ENCODE results near the gene MYRF.

Gene MYRF

DNA sequence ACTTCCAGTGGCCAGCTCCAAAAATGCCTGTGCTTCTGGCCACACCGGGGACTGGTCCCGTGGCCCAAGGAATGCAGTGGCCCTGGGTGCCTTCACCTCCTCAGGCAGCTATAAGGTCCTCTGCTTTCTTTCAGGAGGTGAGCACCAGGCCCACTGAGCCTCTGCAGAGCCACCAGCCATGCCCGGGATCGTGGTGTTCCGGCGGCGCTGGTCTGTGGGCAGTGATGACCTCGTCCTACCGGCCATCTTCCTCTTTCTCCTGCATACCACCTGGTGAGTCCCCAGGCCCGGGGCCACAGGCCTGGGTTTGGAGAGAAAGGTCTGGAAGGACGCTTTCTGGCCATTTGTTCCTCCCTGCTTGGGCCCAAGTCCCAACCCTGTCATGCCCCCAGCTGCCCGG lies 32.5 kb upstream of the MYRF start:
- no peak for DNase-seq

DNA sequence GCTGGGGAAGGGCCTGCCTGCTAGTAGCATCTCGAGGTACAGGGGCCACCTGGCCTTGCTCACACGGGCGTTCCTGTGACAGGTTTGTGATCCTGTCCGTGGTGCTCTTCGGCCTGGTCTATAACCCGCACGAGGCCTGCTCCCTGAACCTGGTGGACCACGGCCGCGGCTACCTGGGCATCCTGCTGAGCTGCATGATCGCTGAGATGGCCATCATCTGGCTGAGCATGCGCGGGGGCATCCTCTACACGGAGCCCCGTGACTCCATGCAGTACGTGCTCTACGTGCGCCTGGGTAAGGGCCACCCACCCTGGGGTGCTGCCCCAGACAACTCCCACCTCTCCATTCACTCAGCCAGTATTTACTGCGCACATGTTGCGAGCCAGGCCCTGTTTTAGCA lies 31.8 kb upstream of the MYRF start:
- DNase-seq, result no peak

DNA sequence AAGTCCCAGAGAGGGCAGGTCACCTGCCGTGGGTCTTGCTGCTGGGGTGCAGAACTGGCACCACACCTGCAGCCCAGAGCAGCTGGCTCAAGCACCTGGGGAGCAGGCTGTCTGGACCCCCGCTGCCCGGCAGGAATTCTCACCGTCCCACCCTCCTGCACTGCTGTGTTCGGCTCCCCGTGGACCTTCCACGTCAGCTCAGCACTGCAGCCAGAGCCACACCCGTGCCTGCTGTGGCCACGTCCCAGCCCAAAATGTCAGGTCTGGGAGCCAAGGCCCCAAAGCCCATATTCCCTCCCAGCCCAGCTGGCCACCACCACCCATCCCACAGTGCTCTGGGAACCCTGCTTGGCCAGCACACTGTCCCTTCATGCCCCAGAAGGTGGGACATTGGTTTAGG lies 28.0 kb upstream of the MYRF start:
- DNase-seq, result no peak

DNA sequence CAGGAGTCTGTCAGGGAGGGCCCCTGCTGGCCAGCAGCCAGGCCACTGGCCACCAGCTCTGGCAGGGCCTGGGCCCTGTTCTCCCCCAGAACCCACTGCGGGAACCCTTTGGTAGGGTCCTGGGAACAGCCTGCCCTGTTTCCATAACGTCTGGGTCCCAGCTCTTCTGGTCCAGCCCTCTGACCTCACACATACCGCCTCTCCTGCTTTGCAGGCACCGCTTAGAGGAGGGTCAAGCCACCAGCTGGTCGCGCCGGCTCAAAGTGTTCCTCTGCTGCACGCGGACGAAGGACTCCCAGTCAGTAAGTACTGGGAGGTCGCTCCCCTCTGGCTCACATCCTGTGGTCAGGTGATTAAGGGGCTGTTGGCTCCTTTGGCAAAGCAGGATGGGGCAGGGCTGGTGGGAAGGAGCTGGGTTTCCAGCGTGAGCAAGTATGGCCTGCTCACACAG lies 26.6 kb upstream of the MYRF start:
- no peak for DNase-seq

DNA sequence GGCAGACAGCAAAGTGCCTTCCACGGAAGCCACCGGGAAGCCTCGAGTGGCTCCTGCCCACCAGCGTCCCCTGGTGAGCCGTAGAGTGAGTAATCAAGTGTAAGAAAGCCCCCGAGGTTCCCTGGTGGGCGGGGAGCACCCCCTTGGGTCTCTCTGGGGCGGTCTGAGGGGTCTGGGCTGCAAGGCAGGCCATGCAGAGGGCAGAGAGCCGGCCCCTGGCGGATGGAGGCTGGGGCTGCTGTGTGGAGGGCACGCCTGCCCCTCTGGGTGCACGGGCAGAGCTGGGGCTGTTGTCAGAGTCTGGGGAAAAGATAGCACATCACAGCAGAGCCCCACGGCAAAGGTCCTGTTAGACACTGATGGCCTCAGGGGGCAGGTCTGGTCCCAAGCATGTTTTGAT lies 25.7 kb upstream of the MYRF start:
- no peak for DNase-seq

DNA sequence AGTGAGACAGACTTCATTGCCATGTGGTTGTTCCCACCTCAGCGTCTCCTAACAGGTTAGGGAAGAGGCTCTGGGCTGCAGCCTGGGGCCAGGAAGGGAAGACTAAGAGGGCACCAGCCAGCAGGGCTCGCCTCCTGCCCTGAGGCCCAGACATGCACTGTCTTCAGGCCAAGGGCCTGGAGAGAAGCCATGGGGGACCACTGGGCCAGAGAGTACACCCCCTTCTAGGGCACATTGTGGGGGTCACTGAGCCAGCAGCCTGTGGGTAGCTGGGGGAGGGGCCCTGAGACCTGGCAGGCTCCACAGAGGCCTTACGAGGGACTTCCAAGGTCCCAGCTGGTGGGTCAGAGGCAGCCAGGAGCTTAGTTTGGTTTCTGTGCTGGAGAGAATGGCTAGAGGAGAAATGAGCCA lies 25.0 kb upstream of the MYRF start:
- no peak for DNase-seq

DNA sequence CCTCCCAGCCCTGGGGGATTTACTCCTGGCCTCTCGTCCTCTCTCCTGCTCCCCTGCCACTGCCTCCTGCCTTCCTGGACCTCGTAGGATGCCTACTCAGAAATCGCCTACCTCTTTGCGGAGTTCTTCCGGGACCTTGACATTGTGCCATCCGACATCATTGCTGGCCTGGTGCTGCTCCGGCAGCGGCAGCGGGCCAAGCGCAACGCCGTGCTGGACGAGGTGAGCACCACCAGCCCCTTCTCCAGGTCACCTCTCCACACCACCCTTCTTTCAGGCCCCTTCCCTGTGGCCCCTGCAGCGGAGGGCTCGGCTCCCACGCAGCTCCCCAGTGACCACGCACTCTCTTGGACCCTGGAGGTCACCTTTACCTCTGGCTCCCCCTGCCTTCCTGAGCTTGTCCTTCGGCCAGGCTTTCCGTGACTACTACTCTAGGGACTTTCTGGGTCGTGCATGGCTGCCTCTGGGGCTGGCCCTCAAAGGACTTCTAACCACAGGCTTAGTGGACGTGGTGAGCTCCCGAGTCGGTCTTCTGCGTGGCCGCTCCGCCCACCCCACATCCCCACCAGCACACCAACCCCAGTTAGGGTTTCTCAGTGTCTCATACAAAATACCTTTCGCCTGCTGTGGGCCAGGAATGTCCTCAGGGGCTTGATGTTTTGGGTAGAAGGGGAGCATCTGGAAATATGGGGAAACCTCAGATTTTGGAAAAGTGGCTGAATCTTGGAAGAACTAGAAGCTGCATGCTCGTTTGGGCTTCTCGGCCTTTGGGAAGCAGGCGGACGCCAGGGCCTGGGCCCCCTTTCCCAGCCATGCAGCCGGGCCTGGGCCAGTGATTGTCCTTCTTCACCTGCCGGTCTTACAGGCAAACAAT lies 24.1 kb upstream of the MYRF start:
- DNase-seq, result no peak

DNA sequence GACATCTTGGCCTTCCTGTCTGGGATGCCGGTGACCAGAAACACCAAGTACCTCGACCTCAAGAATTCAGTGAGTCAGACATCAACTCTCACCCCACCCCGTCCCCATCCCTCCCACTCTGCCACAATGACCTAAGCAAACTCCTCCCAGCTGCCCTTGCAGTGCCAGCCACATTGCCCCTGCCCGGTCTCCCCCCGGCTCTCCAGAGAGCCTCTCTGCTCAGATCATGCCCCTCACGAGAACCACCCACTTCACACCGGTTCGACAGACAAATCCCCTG lies 23.6 kb upstream of the MYRF start:
- no peak for DNase-seq

DNA sequence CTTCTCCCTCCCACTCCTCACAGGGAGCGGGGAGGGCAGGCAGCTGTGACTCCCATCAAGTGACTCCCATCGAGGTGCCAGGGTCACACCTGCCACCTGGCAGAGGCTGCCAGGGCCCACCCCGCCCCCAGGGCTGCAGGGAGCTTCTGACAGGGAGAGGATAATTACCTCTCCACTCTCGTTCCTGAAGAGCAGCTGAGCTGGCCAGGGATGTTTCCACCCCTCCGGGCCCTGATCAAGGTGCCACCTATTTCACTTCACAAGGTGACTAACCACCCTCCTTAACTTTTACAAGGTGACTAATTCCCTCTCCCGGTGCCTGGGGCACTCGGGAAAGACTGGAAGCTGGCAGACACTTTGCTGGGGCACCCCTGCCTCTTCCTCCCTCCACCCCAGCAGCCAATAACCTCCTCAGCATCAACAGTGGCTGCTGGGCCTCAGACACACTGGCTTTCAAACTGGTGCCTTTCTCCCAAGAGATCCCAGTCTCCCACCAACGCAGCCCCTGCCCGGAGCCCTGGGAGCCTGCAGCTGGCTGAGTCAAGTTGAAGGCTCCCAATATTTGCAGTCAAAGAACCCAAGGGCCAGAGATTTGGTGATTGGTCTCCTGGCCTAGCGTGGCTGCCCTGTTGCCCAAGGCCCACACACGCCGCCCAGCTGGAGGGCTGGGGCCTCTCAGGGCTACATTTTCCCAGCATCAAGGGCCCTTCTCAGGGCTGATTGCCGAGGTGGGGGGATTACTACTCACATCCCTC lies 22.0 kb upstream of the MYRF start:
- peak; percentile 67 for DNase-seq

DNA sequence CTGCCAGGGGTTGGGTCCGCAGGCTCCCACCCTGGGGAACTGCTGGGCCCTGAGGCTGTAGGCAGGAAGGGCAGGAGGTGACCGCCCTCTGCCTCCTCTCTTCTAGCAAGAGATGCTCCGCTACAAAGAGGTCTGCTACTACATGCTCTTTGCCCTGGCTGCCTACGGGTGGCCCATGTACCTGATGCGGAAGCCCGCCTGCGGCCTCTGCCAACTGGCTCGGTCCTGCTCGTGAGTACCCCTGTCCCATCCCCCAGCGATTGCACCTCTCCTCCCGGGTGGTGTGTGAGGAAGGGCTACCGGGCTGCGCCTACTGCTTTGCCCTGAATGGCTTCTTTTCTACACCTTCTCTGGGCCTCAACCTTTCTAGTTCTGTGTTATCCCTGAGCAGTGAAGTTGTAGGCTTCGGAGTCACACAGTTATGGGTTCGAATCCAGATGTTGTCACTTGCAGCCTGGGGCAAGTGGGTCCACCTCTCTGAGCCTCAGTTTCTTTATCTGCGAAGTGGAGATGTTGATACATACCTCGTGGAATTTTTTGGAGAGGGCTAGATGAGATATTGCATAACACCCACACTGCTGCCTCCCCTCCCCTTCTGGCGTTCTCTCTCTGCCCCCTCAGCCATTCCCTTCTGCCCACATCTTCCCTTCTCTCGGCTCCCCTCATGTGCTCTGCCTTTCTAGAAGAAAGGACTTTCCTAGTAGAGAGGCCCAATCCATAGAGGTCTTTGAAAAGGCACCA lies 21.1 kb upstream of the MYRF start:
- DNase-seq, result no peak

DNA sequence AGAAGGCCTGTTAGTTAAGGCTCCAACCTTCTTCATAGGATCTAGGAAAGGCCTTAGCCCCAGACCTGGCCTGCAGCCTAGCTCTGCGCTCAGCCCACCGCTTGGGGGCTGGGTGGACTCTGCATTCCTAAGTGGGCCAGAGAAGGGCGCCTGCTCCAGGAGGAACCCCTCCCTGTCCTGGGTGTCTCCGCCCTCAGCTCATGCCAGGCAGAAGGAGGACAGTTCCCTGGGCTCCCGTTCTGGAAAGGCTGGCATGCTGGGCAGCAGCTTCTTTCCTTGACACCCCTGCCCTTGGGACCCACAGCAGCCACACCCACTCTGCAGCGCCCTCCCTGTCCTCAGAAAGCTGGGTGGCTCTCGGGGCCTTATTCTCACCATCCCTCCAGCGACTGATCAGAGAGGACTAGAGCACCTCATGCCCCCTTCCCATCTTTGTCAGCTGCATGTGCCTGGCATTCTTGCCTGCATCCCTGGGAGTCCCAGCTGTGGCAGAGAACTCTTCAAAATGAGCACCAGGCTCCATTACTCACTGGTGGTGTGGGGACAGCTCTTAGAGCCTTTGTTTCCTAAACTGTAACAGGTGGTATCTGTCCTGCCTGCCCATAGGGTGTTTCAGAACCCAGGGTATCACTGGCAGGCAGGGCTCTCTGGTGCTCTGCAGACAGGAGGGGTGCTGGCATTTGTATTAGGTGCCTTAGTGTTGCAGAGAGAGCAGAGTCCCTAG lies 20.3 kb upstream of the MYRF start:
- DNase-seq, result no peak

DNA sequence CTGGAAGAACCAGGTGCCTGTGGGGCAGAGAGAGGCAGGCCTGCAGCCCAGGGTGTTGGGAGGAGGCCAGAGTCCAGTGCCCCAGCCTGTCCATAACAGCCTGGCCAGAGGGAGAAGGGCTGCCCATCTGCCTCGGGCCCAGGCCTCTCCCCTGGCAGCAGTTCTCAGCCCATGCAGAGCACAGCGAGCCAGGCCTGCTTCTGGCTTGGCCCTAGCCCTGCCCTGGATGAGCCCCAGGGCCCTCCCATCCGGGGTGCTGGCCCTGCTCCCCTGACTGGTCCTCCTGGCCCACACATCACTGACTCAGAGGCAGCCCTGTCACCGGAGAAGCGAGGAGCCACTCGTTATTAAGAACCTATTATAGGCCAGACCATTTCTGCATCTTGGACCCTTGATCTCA lies 19.7 kb upstream of the MYRF start:
- no peak for DNase-seq

DNA sequence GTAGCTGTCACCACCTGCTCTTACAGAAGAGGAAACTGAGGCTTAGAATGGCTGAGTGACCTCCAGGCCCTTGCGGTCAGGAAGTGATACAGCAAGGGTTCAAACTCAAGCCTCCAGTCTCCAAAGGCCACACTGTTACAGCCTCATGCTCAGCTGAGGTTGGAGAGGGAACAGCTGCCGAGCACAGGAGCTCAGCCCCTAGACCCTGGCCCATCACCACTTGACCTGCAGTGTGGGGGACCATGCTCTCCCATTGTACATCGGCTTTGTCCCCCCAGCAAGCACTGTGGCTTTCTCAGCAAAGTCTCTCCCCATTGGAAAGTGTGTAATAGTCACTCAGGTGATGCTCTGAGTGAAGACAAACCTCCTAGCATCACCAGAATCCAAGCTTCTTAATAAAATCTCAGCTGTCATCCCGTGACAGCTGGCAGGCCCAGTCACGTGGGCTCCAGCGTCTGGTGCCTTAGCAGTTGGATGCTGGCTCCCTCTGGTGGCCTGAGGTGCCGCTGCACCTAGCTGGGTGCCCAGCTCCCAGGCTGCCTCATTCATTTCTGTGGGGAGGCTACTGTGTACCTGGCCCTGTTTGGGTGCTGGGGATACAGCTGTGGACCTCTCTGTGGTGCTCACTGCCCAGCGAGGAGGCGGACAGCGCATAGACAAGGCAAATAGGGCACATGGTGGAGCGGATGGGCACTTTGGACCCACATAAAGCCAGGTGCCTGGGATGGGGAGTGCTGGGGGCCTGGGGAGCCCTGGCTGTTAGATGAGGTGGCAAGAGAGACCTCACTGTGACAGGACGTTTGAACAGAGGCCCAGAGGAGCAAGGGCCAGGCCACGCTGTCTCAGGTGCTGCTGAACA lies 19.1 kb upstream of the MYRF start:
- peak; percentile 46 for DNase-seq

DNA sequence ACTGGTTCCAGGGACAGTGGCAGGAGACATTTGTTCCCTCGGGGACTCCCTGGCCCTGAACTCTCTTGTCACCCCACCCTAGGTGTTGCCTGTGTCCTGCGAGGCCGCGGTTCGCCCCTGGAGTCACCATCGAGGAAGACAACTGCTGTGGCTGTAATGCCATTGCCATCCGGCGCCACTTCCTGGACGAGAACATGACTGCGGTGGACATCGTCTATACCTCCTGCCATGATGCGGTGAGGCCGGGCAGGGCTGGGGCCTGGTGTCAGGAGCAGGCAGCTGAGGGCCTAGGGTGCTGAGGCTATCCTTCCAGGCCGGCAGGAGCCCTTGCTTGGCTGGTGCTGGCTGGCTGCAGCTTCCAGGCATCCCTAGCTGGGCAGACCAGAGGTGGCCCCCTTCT lies 17.7 kb upstream of the MYRF start:
- no peak for DNase-seq

DNA sequence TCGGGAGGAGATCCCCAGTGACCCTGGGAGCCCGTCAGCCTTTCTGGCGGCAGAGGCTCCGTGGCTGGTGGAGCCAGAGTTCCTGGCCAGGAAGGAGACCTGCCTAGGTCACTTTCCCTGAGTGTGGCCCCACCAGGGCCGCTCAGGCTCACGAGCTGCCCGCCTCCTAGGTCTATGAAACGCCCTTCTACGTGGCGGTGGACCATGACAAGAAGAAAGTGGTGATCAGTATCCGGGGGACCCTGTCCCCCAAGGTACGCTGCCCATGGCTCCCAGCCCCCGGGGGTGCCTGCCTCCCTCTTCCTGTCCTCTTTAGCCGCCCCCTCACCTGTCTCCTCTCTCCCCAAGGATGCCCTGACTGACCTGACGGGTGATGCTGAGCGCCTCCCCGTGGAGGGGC lies 17.0 kb upstream of the MYRF start:
- no peak for DNase-seq

DNA sequence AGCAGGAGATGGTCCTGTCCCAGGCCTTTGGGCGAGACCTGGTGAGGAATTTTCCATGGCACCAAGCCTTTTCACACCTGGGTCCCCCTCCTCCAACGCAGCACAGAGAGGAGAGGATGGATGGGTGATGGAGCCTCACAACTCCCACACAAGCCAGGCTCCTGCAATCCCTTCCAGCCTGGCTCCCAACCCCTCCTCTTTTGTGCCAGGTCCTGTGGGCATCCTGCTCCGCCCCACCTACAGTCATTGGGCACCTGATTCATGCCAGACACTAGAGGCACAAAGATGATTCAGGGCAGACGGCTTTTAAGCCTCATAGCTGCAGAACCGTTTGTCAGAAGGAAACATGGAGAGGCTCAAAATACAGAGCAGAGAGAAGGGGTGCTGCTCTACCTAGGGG lies 16.1 kb upstream of the MYRF start:
- no peak for DNase-seq

DNA sequence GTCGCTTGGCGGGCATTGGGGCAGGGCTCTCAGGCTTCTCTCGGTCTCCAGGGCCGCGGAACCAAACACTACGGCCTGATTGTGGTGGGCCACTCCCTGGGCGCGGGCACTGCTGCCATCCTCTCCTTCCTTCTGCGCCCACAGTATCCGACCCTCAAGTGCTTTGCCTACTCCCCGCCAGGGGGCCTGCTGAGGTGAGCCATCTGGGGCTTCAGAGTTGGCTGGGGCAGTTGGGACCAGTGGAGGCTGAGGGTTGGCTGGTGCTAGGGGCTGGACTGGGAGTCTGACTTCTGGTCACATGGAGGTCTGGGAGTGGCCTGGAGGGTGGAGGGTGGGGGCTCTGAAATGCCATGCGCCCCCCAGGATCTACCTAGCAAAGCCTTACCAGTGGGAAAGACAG lies 15.3 kb upstream of the MYRF start:
- DNase-seq, result no peak

DNA sequence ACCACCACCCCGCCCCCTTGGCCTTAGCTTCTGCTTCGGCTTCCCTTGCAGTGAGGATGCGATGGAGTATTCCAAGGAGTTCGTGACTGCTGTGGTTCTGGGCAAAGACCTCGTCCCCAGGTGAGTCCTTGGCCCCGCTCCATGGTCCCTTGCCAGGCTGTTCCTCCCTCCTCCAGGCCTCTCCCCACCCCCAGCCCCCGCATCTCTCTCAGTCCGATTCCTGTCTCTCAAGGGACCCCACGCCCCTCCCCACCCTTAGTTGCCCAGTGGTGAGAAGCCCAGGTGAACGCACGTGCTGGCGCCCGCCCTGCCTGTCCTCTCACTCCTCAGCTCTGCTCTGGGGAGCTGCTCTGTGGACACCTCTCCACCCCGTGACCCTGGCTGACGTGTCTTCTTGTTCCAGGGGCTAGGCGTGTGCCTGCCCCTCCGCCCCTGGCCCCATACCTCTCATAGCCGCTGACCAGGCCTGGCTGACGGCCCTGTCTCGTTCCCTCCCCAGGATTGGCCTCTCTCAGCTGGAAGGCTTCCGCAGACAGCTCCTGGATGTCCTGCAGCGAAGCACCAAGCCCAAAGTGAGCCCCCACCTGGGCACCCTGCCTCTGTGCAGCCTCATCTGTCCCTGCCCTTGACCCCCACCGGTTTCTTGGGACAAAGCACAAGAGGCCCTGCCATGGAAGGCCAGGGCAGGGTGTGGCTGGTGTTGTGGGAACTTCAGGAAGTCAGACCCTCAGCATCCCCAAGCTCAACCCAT lies 14.6 kb upstream of the MYRF start:
- DNase-seq, result no peak

DNA sequence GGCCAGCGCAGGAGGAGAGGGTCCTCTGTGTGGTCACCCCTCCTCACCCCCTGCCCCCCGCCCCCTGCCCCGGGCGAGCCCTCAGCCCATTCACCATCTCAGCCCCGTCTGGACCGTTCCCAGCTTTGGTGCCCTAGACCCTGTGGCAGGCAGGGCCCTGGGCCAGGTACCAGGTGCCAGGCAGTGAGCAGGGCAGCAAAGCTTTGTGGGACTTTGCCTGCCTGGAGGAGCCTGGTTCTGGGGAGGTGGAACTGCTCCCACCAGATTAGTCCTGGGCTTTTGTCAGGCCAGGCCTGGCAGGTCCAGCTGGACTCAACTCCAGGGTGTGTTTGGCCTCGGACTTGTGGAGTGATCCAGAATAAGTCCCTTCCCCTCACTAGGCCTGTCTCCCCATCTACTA lies 13.7 kb upstream of the MYRF start:
- no peak for DNase-seq

DNA sequence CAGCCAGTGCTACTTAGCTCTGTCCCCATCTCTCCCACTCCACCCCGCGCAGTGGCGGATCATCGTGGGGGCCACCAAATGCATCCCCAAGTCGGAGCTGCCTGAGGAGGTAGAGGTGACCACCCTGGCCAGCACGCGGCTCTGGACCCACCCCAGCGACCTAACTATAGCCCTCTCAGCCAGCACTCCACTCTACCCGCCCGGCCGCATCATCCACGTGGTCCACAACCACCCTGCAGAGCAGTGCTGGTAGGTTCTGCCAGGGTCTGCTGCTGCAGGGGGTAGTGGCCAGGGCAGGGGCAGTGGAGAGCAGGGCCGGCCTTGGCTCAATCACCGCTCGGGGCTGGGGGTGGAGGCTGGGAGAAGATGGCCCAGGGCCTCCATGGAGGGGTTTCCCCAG lies 13.0 kb upstream of the MYRF start:
- no peak for DNase-seq

DNA sequence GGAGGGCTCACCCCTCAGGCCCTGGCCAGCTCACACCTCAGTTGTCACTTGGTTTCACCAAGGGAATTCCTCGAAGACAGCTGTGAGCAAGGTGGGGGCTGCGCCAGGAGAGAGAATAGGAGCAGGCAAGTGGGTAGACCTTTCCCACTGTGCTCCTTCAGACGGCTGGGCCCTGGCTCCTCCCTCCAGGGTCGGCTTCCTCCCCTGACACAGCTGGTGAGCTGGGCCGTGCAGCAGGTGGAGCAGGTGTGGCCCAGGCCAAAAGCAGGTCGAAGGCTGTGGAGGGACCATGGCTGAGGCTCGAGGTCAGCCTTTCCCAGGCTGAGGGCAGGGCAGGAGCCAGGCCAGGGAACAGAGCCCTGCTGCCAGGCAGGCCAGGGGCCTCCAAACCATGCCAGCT lies 12.5 kb upstream of the MYRF start:
- no peak for DNase-seq

DNA sequence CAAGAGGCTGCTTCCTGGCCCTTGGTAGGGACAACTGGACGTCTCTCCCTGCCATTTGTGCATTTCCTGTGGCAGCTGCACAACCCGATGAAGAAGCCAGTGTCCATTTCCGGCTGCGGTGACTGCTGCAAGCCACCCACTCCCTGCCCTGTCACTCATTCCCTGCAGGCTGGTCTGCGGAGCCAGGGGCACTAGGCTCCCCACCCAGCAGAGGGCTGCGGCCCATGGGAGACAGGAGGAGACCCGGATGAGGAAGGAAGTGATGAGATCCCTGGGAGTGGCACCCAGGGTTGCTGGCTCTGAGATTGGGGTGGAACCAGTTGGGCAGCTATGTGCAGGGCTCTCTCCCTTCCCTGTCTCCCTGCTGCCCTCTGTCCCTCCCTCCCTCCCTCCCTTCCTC lies 10.0 kb upstream of the MYRF start:
- no peak for DNase-seq
